NCI-H1930 (cell line): ENCODE measurements around the gene MYOC.
A peak's percentile ranks its signal among the peaks of the same experiment; 100 is the strongest.
"Not testable (repeated sequence)": the region's sequence is repeated elsewhere in the genome, so short reads cannot be mapped to it uniquely, and the experiment has no call there.

ENCODE experiments used
- DNase-seq, 2 experiments: peaks; one replicate each; lab custom pipeline; 2025; lab: John Stamatoyannopoulos, UW

MYOC gene

DNA sequence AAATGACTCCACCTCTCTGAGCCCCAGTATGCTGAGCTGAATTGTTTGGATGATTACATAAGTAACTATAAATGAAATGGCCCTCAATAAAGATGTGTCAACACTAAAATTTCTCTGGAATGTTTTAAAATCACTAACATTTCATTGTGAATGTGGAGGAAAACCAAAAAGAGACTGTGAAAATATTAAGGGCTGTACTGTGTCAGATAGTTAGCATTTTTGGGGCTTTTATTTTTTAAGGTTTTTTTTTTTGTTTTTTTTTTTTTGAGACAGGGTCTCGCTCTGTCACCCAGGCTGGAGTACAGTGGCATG lies 6.3 kb downstream of the MYOC start:
- no peak for DNase-seq

DNA sequence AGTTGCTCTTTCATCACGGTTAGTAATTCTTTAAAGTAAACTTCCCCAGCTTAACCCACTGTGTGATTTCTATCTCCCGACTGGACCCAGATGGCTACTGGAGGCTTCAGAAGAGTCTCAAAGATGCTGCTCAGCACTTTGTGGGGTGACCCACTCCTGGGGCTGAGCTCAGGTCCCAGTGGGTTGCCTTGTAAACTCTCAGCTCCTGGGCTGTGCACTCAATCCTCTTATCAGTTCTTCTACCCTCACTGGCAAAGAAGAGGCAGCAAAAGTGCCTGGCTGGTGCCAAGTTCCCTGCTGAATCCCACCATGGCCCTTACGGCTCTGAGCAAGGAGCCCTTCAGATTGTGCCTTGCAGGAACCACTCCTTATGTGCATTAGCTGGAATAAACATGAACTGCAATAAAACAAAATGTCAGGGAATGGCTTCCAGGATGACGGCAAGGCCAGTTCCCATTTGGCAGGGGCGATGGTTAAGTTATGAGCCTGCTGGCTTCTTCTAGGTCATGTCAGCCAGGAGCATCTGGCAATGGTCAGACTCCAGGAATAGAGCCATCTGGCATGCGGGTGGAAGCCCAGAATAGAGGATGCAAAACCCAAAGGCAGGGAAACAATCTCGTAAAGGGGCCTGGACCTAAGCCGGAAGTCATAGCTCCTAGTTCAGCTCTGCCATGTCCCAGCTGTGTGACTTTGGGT lies 6.8 kb downstream of the MYOC start:
- no peak for DNase-seq

DNA sequence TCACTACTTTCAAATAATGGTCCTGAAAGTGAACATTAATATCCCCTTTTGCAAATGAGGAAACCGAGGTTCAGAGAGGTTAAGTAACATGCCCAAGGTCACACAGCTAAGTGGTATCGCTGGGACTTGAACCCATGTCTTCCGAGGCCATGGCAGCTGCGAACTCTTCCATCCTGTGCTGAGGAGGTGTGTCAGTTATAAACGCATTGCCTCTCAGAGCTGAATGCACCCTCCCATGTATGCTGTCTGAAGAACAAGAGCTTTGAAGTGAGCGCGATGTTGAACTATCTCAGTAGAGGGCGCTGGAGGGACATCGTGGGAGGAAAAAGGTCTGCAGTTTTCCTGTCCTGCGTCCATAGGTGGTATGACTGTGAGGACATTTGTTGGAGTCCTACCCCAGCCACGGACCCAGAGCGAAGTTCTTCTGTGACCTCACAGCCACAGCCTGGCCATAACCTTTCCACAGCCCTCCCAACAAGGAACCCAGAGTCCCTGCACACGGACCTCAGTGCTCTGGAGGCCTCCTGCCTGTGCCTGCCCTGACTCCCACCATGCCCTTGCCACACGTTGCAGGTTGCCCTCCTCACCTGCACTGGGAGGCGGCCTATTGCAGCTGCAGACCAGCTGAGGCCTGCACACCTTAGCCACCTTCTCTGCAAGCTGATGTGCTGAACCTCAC lies 7.5 kb downstream of the MYOC start:
- peak; percentile 18 to 33 for DNase-seq

DNA sequence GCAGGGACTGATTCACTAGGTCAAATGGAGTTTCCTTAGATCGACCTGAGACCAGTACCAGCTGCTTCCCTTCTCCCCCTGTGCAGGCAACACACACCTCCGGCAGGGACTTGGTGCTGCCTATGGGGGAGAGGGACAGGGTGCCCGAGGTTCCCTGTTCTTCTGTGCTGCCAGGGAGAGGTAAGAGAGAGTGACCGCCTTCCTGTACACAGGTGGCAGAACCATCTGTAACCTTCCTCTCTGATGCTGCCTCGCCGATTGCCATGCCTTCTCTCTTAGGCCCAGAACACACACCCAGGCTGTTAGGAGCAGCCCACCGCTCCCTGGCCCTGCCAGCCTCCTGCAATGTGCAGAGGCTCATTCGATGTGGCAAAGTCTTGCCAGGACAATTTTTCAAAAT lies 9.3 kb downstream of the MYOC start:
- no peak for DNase-seq

DNA sequence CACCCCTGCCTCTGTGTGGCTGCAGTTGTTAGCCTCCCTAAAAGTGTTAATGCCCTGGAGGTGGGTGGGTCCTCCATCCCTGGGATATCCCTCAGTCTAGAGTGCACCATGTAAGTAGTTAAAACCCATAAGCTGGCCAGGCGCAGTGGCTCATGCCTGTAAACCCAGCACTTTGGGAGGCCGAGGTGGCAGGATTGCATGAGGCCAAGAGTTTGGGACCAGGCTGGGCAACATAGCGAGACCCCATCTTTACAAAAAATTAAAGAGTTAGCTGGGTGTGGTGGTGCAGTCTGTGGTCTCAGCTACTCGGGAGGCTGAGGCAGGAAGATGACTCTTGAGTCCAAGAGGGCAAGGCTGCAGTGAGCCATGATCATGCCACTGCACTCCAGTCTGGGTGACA lies 10.3 kb downstream of the MYOC start:
- no peak for DNase-seq

GRCh38 chr1:171641076-171641864 lies 11.2 kb downstream of the MYOC start:
- no peak for DNase-seq

DNA sequence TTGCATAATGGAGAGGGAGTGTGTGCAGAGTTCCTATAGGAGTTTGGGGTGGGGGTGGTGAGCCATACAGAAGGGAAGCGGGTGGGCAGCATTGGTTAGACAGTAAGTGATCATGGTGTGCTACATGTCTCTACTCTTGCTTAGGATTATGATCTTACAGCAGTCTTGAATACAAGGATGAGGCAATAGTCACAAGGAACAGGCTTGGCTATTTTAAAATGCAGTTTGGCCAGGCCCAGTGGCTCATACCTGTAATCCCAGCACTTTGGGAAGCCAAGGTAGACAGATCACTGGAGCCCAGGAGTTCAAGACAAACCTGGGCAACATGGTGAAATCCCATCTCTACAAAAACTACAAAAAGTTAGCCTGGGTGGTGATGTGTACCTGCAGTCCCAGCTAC lies 12.3 kb downstream of the MYOC start:
- no peak for DNase-seq

GRCh38 chr1:171637928-171638576 lies 14.4 kb downstream of the MYOC start:
- DNase-seq, result no peak

DNA sequence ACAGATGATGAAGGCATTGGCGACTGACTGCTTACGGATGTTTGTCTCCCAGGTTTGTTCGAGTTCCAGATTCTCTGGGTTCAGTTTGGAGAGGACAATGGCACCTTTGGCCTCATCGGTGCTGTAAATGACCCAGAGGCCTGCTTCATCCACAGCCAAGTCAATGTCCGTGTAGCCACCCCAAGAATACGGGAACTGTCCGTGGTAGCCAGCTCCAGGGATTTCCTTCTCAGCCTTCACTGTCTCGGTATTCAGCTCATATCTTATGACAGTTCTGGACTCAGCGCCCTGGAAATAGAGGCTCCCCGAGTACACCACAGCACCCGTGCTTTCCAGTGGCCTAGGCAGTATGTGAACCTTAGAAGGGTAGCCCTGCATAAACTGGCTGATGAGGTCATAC lies 16.3 kb downstream of the MYOC start:
- DNase-seq, result no peak

- no peak for DNase-seq
Measured at GRCh38 chr1:171635661-171636060, 16.8 kb downstream of the MYOC start.

DNA sequence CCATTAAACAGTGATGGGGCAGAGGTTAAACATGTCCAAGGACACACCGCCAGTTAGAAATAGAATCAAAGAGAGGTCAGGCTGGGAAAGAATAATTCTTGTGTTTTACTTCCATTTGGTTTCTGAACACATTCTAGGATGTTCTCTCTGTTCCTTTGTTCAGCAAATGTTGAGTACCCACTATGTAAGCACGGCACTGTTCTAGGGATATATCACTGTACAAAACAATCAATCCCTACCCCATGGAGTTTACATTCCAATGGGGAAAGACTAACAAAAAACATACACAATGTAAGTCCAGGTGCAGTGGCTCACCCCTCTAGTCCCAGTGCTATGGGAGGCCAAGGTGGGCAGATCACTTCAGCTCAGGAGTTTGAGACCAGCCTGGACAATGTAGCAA lies 24.3 kb downstream of the MYOC start:
- DNase-seq, result no peak

DNA sequence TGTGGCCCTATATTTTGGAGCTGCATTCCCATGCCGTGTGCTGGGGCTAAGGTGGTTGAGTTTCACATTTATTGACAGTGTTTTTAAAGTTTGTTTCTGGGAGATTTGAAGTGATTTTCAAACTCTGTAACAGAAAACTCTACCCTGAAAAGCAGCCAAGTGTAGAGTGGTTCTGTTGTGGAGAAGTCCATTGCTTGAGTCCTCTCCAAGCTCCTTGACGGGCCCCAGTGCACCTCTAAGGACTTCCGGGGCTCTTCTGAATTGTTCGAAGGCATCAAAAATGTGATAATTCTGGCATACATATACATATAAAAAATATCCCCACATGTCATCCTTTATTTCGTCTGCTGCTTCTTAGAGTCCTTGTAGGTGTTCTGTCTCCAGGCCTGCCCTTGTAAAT lies 25.5 kb downstream of the MYOC start:
- no peak for DNase-seq

- DNase-seq, result no peak
Measured at GRCh38 chr1:171625225-171625624, 27.3 kb downstream of the MYOC start.

GRCh38 chr1:171623651-171624331 lies 28.7 kb downstream of the MYOC start:
- DNase-seq, result no peak

DNA sequence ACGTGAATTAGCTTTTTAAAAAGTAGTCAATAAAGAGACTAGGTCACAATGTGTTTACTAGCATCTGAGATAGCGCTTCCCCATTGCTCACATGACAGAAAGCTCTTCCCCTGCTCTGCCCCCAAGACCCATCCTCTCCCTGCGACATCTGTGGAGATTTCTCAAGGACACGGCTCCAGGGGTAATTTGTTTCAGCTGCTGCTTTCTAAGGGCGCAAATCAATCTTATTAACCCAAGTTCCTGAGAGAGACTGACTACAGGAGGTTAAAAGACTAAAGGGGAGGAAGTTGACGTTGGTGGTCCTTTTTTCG lies 30.4 kb downstream of the MYOC start, which contains the start of gene MYOCOS:
Gene MYOCOS (plus strand): TSS at position 92 of the 311 bp plus-strand sequence. CDS start 1,641 bp downstream, outside the sequence.
- DNase-seq, result no peak

DNA sequence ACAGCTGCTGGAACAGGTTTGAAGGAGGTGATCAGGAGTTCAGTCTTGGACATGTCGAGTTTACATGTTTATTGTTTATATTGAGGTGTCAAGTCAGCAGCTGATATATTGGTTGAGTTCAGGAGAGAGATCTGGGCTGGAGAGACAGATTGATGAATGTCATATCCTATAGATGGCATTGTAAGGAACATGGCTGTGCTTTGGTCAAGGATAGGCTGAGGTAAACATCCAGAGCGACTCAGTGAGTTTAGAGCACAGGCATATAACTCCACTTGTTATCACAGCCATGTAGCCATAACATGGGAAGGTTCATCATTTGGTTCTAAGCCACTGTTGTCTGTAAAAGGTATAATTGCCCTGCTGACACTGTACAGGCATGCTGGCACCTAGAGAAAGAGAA lies 35.9 kb downstream of the MYOC start:
- DNase-seq, result no peak

DNA sequence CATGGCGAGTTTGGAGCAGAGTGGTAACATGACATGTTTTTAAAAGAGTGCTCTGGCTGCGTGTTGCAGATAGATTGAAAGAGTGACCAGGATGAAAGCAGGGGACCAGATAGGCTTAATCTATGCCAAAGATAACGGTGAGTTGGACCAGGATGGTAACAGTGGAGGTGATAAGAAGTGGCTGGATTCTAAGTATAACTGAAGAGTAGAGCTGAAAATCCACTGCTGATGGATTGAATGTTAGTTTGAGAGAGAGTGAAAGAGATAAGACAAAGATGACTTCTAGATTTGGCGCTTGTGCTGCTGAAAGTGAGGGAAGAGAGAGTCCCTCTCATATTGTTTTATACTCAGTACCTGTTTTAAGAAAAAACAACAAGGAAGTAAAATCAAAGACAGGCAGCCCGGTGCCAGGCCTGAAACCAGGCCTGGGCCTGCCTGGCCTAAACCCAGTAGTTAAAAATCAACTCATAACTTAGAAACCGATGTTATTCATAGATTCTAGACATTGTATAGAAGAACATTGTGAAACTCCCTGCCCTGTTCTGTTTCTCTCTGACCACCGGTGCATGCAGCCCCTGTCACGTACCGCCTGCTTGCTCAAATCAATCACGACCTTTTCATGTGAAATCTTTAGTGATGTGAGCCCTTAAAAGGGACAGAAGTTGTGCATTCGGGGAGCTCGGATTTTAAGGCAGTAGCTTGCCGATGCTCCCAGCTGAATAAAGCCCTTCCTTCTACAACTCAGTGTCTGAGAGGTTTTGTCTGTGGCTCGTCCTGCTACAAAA lies 37.2 kb downstream of the MYOC start:
- DNase-seq, result not testable (repeated sequence)

GRCh38 chr1:171613282-171613681 lies 39.2 kb downstream of the MYOC start:
- no peak for DNase-seq

- no peak for DNase-seq
Measured at GRCh38 chr1:171611306-171611705, 41.2 kb downstream of the MYOC start.

GRCh38 chr1:171610385-171610784 lies 42.1 kb downstream of the MYOC start:
- no peak for DNase-seq

DNA sequence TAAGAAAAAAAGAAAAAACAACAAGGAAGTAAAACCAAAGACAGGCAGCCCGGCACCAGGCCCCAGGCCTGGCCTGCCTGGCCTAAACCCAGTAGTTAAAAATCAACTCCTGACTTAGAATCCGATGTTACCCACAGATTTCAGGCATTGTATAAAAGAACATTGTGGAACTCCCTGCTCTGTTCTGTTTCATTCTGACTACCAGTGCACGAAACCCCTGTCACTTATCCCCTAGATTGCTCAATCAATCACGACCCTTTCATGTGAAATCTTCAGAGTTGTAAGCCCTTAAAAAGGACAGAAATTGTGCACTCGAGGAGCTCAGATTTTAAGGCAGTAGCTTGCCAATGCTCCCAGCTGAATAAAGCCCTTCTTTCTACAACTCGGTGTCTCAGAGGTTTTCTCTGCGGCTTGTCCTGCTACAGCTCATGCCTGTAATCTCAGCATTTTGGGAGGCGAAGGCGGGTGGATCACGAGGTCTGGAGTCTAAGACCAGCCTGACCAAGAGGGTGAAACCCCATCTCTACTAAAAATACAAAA lies 46.0 kb downstream of the MYOC start:
- DNase-seq, result no peak
